ENCODE data around the gene TMEM109.
"Not testable (repeated sequence)": the region's sequence is repeated elsewhere in the genome, so short reads cannot be mapped to it uniquely, and the experiment has no call there.

TMEM109 gene

GRCh38 chr11:60878245-60879101, 35.5 kb upstream of the TMEM109 start:
- no peak for DNase-seq (ENCODE audit: low read depth in 2 of 2)

GRCh38 chr11:60879104-60879503, 34.9 kb upstream of the TMEM109 start:
- DNase-seq (ENCODE audit: low read depth in 2 of 2) = no peak

- DNase-seq (ENCODE audit: low read depth in 2 of 2) = no peak
Measured at GRCh38 chr11:60879971-60880588, 33.9 kb upstream of the TMEM109 start.

GRCh38 chr11:60880643-60881282, 33.2 kb upstream of the TMEM109 start:
- no peak for DNase-seq (ENCODE audit: low read depth in 2 of 2)

GRCh38 chr11:60887556-60887955, 26.4 kb upstream of the TMEM109 start:
- no peak for DNase-seq (ENCODE audit: low read depth in 2 of 2)

GRCh38 chr11:60889869-60890311, 24.1 kb upstream of the TMEM109 start:
- no peak for DNase-seq (ENCODE audit: low read depth in 2 of 2)

- DNase-seq (ENCODE audit: low read depth in 2 of 2) = no peak
Measured at GRCh38 chr11:60890696-60891095, 23.3 kb upstream of the TMEM109 start.

- DNase-seq (ENCODE audit: low read depth in 2 of 2) = no peak
Measured at GRCh38 chr11:60891103-60891741, 22.7 kb upstream of the TMEM109 start.

GRCh38 chr11:60895687-60896086, 18.3 kb upstream of the TMEM109 start:
- DNase-seq (ENCODE audit: low read depth in 2 of 2) = no peak

GRCh38 chr11:60897496-60897895, 16.5 kb upstream of the TMEM109 start:
- DNase-seq (ENCODE audit: low read depth in 2 of 2) = no peak

GRCh38 chr11:60899046-60899936, 14.7 kb upstream of the TMEM109 start:
- DNase-seq (ENCODE audit: low read depth in 2 of 2) = no peak

- no peak for DNase-seq (ENCODE audit: low read depth in 2 of 2)
Measured at GRCh38 chr11:60899977-60900376, 14.0 kb upstream of the TMEM109 start.

- DNase-seq (ENCODE audit: low read depth in 2 of 2) = no peak
Measured at GRCh38 chr11:60900673-60901404, 13.1 kb upstream of the TMEM109 start.

- no peak for DNase-seq (ENCODE audit: low read depth in 2 of 2)
Measured at GRCh38 chr11:60902625-60903024, 11.3 kb upstream of the TMEM109 start.

GRCh38 chr11:60905047-60905446, 8.9 kb upstream of the TMEM109 start:
- no peak for DNase-seq (ENCODE audit: low read depth in 2 of 2)

GRCh38 chr11:60905551-60906113, 8.3 kb upstream of the TMEM109 start:
- no peak for DNase-seq (ENCODE audit: low read depth in 2 of 2)

- peak; percentile 99 for DNase-seq (ENCODE audit: low read depth in 2 of 2)
Measured at GRCh38 chr11:60906132-60906972, 7.6 kb upstream of the TMEM109 start, which contains the start of gene PRPF19. Gene PRPF19 (minus strand): TSS chr11:60906585. CDS start chr11:60906382, 203 bp downstream.

- DNase-seq (ENCODE audit: low read depth in 2 of 2) = no peak
Measured at GRCh38 chr11:60908803-60909202, 5.2 kb upstream of the TMEM109 start.

- not testable (repeated sequence) for DNase-seq (ENCODE audit: low read depth in 2 of 2)
Measured at GRCh38 chr11:60909680-60910280, 4.2 kb upstream of the TMEM109 start.
